SHP77 treated with DMSO at 0.1 percent for 48 hours (cell line): ENCODE results near the gene HADHB.
"Not testable (repeated sequence)": the region's sequence is repeated elsewhere in the genome, so short reads cannot be mapped to it uniquely, and the experiment has no call there.

ENCODE experiments used
- DNase-seq: peaks from one replicate; lab custom pipeline; 2025; lab: John Stamatoyannopoulos, UW

HADHB gene

DNA sequence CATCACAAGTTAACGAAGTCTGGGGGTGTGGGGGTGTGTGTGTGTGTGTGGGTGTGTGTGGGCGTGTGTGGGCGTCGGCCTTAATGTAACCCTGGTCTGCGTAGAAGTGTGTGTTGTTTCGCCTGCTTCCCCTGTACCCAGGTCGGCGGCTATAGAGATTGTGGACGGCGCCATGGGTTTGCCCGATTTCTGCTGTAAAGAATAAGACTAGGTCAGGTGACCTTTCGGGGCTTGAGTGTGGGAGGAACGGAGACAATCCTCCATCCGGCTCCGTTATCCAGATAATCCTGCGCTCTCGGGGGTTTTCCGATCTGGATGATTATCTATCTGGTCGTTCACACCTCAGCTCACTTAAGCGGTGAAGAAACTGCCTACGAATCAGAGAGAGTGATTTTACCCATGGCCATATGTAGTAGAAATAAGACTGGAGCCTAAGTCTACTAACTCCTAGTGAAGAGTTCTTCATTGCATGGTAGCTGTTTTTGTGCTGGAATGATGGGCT lies 543 bp downstream of the HADHB start:
- DNase-seq, result no peak

DNA sequence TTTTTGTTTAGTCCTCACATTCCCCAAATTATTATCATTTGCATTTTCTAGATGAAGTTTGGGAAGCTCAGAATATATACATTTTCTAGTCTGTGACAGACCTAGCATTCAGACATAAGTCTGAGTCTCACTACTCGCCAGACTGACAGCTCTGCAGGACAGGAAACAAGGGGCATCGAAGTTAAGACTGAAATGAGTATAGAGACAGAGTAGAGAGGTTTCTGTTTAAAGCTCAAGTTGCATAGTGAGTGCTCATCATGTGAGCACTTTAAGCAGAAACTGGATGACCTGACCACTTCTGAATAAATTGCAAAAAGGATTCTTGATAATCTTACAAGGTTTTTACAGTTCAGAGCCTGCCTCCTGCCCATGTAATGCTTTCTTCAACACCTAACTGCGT lies 1.1 kb downstream of the HADHB start:
- no peak for DNase-seq

DNA sequence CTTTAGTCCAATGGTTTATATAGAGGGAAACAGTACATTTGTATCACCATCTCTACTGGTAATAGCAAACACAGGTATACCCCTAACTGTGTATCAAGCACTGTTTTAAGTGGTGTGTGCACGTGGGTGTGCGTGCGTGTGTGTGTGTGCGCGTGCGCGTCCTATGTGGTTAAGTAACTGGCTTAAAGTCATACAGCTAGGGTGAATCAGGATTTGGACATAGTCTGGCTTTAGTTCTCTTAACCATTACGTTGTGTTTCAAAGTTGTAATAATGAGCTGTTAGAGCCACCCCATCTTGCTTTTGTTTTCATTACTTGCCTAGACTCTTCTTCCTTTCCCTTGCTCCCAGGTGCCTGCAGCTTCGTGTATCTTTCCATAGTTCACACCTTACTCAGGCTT lies 2.1 kb downstream of the HADHB start:
- DNase-seq, result no peak

DNA sequence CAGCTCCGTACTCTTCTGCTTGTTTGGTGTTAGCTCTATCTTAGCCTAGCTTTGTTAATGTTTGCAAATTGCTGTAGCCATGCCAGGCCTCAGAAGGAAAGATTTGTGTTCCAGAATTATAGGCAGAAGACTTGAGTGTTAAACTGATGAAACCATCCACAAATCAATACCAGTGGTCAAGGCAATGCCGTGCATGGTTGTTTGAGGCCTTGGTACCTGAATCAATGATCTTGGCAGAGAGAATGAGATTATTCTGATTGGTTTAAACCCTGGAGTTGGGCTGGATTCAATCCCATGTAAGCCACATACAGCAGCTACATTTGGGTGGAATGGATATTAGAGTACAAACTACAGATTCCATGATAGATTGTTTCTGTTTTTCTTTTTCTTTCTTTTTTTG lies 4.9 kb downstream of the HADHB start:
- DNase-seq, result no peak

DNA sequence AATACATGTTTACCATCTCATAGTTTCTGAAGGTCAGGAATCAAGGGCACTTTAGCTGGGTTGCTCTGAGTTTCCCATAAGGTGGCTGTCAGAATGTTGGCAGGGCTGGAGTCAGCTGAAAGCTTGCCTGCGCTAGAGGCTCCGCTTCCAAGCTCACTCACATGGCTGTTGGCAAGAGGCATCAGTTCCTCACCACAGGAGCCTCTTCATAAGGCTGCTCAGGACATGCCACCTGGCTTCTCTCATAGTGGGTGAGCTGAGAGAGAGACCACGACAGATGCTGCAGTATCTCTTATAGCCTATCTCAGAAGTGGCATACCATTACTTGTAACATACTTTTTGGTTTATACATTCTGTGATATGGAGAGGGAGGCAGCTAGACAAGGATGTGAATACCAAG lies 7.2 kb downstream of the HADHB start:
- no peak for DNase-seq

DNA sequence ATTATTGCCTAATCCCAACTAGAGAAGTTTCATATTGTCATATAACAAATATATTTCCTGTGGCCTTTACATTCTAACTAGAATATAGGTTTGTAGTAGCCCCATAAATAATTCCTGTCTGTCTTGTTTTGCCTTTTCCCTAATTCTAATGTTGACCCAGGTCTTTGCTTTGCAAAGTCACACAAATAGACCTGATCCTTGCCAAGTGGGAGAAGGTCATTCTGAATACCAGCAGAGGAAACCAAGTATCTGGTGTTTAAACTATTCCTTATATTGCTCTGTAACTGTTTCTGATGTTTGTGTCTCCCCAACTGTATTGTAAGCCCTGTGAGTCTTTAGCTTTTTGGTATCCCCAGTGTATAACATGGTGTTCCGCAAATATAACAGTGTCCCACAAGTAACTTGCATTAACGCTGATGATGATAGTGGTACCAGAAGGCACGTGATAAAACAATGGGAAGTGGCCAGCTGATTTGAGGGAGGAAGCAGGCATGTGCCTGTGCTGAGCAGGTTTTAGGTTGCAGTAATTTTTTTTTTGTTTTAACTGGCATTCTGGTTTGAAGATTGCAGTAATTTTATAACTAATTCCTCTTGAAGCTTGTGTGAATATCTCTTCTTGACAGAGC lies 11.1 kb downstream of the HADHB start:
- DNase-seq, result no peak

DNA sequence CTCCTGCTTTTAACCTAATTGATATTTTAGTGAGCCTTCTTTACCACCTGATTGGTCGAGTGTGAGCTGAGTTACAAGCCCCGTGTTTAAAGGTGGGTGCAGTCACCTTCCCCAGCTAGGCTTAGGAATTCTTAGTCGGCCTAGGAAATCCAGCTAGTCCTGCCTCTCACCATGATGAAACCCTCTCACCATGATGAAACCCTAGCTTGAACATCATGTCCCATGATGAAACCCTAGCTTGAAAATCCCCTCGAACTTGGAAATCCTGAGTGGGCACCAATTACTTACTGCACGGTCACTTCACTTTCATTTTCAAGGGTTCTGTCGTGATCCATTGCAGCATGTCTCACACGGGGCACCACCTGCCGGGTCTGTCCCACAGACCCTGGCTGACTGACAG lies 14.1 kb downstream of the HADHB start:
- DNase-seq, result not testable (repeated sequence)

DNA sequence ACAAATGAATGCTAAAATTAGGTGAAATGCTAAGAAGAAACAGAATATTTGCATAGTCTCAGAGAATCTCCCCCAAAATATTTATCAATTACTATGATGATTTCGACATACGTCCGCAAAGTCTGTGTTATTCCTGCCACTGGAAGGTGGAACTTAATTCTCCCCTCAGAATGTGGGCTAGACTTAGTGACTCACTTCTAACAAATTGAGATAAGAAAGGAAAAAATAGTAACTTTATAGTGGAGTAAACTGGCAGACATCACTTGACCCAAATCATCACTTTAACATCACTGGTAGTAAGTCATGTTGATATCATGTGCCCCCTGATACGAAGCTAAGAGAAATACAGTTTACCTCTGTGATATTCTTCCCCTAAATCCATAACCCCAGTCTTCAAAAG lies 23.5 kb downstream of the HADHB start:
- DNase-seq, result no peak

DNA sequence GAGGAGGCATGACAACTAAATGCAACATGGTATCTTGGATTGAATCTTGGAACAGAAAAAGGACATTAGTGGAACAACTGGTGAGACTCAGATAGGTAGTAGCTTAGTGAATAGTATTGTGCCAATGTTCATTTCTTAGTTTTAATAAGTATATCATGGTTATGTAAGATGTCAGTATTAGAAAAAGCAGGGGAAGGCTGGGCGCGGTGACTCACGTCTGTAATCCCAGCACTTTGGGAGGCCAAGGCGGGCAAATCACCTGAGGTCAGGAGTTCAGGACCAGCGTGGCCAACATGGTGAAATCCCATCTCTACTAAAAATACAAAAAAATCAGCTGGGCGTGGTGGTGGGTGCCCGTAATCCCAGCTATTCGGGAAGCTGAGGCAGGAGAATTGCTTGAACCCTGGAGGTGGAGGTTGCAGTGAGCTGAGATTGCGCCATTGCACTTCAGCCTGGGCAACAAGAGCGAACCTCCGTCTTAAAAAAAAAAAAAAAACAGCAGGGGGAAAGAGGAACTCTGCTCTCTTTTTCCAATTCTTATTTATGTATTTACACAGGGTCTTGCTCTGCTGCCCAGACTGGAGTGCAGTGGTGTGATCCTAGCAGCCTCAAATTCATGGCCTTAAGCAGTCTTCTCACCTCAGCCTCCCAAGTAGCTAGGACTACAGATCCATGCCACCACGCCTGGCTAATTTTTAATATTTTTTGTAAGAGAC lies 24.1 kb downstream of the HADHB start:
- DNase-seq, result not testable (repeated sequence)

DNA sequence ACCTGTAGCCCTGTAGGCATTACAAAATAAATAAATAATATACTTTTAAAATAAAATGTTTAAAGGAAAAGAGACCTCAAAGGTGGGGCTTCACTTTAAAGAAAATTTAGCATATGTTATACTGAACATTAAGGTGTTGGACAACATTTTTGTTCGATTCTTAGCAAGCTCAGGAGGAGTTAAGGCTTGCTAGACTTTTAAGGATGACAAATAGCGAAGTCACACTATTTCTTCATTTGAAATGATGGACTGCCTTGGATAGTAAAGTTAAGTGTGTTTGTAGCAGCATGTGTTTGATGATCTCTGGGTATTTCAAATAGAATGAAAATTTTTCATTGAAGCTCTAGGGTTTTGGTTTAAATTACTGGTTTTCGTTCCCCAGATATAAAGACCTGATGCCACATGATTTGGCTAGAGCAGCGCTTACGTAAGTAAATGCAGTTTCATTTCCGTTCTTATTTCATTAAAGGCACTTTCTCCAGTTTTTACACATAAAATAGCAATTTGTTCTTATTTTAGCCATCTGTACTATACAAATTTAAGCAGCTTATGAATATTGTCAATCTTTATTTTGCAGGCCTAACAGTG lies 24.9 kb downstream of the HADHB start:
- no peak for DNase-seq

DNA sequence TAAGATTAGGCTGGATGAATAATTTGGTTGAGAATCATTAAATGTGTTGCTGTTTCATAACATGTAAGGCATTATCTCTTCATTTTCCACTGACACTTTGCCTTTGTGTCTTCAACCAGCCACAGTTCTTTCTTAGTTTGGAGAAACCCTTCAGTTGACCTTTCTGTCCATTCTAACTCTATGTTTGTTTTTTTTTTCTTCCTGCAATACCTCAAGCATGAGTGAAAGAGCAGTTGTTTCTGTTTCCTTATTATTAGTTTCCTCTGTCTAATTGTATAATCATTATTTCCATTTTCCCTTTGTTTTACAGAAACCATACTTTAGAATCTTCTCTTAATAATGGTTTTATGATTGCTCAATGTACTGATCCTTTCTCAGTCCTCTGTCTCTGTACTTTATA lies 25.6 kb downstream of the HADHB start:
- no peak for DNase-seq

DNA sequence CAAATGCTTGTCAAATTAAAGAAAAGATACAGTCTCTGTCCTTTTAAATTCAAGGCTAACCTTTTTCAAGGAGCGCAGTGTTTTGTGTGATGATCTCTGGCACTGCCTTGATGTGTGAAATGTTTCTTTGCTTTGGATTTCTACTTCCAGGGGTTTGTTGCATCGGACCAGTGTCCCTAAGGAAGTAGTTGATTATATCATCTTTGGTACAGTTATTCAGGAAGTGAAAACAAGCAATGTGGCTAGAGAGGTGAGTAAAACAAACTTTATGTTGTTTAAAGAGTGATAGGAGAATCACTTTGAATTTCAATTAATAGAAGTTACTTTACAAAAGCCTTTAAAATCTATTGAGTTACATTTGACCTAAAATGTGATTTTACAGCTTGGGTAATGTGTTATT lies 28.8 kb downstream of the HADHB start:
- DNase-seq, result no peak

DNA sequence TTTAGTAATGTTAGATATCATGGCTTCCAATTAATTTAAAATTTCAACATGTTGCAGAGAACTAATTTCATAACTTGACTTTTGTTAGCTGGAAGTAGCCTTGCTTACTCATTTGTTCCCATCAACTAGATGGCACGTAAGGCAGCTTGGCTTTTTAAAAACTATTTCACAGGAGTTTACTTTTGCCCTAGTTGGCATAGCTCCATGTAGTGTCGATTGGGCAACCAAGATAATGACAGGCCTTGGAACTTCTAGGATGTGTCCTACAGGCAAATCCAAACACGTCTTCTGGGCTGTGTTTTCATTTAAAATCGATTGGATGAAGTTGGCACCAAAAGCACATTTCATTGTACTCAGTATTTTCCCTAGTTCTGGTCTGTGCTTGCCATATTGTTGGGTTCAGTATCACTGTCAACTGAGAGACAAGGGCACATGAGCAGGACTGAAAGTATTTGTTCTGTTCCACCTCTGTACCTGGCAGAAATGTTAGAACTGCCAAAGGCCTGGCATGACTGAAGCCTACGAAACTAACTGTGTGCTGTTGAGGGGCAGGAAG lies 29.4 kb downstream of the HADHB start:
- DNase-seq, result no peak

DNA sequence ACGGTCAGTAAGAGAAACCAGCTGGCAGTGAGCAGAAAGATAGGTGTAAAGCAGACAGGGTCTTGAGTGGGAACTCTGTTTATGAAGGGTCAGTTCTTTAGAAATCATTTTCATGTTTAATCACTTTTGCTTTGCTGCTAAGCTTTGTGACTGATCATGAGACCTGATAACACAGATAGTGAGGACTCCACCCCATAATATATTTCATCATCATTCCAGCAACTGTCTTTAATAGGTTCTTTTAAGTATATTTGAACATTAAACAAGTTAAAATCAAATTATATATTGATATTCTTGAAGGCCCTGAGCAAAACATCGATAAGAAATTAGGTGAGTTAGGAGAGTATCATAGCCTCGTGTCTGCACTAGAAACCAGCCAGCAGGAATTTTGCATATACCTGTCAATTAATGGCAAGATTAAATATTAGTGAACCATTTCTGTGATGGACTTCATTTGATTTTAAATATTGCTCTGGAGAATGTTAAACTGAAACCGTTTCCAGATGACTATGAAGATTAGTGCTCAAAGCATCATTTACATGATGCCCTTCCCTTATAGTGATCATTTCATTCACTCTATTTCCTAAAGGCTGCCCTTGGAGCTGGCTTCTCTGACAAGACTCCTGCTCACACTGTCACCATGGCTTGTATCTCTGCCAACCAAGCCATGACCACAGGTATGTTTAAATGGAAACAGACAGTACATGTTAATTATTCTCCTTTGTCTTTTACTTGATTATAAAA lies 31.9 kb downstream of the HADHB start:
- DNase-seq, result no peak

DNA sequence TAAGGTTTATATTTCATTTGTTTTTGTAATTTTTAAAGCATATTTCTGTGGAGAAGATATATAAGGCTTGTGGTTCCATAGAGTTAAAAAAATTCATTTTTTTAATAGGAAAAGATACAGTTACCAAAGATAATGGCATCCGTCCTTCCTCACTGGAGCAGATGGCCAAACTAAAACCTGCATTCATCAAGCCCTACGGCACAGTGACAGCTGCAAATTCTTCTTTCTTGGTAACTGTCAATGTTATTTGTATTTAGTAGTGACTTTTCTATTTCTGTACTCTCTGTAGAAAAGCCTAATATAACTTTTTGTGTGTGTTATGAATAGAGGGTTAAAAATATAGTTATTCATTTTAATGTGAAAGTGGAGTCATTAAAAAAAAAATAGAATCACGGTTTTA lies 35.1 kb downstream of the HADHB start:
- no peak for DNase-seq

DNA sequence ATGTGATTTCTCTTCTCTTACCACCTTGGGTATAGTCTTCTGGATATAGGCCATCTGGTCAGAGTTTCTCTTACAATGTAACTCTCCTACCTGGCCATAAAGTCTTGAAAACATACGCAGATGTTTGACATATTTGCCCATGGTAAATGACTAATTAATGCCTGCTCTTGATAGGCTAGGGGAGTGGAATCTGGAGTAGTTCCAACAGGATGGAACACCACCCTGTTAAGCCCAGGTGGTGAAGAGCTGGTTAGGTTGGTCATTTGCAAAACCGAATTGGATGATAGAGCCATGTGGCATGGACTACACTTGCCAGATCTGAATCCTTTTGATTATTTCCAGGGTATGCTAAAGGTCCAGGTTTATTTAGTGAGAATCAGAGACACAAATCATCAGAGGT lies 36.5 kb downstream of the HADHB start:
- DNase-seq, result no peak

DNA sequence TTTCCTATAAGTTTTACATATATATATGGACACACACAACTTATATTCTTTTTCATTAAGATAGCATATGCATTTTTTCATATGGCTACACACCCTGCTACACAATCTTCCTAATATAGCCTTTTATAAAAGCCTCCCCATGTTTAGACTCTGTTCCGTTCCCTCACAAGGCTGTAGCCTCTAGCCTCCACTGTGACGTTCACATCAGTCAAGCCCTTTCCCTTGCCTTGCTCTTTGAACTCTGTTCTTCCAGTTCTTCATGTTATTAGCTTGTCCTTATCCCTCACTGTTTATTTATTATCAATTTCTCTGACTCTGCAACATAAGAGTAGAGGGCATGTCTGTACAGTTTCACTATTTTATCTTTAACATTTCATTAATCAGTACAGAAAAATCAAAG lies 38.9 kb downstream of the HADHB start:
- DNase-seq, result no peak

DNA sequence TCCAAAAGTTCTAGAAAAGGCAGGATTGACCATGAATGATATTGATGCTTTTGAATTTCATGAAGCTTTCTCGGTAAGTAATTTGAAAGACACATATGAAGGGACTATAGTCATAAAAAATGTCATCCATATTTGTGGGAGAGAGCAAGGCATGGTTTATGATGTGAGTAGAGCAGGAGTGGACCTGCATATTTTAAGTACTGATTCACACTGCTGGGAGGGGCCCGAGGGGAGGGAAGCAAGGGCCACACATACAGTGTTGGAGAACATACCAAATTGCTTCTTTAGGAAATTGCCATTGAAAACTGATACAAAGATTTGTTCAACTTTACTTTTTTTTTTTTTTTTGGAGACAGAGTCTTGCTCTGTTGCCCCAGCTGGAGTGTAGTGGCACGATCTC lies 39.4 kb downstream of the HADHB start:
- DNase-seq, result no peak

DNA sequence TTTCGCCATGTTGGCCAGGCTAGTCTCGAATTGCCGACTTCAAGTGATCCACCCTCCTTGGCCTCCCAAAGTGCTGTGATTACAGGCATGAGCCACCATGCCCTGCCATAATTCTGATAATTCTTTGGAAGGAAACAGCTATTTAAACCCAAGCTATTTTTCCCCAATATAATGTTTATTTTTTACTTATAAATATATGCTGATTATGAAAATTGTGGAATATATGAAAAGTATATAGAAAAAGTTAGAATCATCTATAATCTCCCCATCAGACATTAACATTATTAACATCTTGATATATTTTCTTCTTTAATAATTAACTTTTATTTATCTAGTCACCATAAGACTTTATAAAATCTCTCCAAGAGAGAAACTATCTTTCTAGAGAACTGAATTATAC lies 41.2 kb downstream of the HADHB start:
- no peak for DNase-seq

DNA sequence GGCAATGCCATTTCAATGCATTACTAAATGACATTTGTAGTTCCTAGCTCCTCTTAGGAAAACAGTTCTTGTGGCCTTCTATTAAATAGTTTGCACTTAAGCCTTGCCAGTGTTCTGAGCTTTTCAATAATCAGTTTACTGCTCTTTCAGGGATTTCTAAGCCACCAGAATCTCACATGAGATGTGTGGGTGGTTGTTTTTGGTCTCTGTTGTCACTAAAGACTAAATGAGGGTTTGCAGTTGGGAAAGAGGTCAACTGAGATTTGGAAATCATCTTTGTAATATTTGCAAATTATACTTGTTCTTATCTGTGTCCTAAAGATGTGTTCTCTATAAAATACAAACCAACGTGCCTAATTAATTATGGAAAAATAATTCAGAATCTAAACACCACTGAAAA lies 45.3 kb downstream of the HADHB start:
- DNase-seq, result no peak

DNA sequence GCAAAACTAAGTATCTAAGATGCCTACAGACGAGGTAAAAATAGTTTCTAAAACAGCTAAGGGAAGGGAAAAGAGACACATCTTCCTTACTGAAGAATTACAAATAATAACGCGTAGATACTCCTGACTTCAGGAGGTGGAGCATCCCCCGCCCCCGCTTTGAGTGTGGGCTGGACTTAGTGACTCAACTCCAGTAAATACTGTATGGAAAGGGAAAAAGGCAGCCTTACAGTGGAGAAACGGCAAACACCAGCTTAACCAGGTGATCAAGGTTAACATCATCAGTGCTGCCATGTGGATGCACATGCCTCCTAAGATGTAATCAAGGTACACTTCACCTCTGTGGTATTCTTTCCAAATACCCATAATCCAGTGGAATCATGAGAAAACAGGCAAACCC lies 47.9 kb downstream of the HADHB start:
- DNase-seq, result no peak

DNA sequence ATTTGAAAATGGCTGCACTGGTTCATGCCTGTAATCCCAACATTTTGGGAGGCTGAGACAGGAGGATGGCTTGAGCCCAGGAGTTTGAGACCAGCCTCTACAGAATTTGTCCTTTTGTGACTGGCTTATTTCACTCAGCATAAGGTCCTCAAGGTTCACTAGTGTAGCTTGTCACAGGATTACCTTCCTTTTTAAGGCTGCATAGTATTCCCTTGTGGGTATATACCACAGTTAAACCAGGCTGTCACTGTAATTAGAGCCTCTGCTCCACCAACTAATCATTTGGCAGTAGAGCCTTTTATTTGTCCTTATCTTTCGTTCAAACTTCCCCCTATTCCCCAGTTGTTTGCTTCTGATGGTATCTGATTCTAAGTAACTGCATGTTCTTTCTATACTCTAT lies 50.8 kb downstream of the HADHB start:
- no peak for DNase-seq

DNA sequence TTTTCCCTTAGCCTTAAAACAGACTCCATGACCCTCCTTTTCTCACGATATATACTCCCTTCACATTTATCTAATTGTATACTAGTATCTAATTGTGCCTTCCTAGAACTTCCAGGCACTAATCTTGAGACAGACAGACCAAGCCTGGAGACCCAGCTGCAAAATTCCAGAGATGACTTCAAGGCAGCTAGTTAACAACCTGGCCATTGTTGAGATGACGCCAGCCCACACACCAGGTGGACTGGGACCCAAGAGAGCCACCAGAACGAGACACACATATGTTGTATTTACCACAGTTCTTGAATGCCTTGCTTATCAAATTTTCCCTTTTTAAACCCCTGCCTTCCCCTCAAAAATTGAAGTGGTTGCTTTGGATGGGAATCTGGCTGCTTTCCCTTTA lies 52.3 kb downstream of the HADHB start:
- no peak for DNase-seq
